HEK293T (cell line): Measurements from ENCODE around the gene COQ7.

Experiments
- SP1 ChIP-seq: fragments of 450-650 bp; IDR thresholded peaks from 2 replicates; pipeline ENCODE4 v1.6.1; 2017
- SUZ12 ChIP-seq: fragments of 450-650 bp; IDR thresholded peaks from 2 replicates; pipeline ENCODE4 v1.6.1; 2016; ENCODE audit warnings: mild to moderate bottlenecking
- TARDBP ChIP-seq: fragments of 450-650 bp; IDR thresholded peaks from 2 replicates; pipeline ENCODE4 v1.6.1; 2016

GRCh38 chr16:19113577-19114358 is 46.4 kb downstream of the COQ7 start, which contains the start of gene ITPRIPL2:
- TF ChIP-seq TARDBP: no peak
- TF ChIP-seq SUZ12: no peak
- TF ChIP-seq SP1: no peak
